Measurements from ENCODE around the gene SLC35B2. TPM values are rescaled to one million over a fixed set of nuclear protein-coding genes. Genes with fewer than 3 reads are reported as not detected.

The SLC35B2 gene
- total RNA-seq, 1 donor from 2014 or later: 19.4 TPM

DNA sequence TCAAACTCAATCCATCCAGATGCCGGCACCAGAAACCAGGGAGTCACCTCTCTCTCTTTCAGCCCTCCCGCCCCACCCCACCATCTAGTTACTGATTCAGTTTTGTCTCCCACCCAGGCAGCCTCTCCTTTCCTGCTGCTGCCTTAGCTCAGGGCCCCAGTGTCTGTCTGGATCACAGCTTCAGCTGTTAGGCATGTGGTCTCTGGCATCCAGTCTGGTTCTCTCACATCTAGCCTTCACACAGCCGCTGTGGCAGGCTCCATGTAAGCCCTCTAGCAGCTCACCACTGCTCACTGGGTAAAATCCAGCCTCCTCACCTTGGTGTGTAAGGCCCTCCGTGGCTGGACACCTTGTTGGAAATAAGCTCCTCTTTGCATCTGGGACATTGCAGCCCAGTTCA, 34.5 kb upstream of the SLC35B2 start:
- no peak for ATAC-seq (ENCODE audit: poor library complexity)
- intact Hi-C loops (cut with DNase I): no loop called here
- no peak for DNase-seq

DNA sequence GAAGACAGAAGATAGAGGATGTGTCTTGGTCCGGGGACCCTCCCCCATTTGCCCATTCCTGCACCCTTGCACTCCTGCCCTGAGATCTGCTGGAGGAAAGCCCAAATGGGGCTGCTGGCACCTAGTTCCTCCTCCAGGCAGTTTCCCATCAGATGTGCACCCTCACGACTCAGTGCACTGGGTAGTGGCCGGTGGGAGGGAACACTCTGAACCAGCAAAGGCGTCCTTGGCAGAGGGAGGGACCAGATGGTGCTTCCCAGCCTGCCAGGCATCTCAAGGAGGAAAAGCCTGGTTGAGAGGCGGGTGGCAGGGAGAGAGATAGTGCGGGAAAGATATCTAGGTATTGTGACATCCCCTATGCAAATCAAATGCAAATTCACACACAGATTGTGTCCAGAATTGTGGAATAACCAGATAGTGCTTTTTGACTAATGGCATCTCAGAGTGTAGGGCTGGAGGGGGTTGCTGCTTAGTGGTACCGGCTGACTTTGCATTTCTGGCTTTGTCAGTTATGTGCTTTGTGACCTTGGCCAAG, 32.5 kb upstream of the SLC35B2 start:
- ATAC-seq (ENCODE audit: poor library complexity): no peak
- intact Hi-C loops (cut with DNase I): no loop called here
- no peak for DNase-seq

GRCh38 chr6:44286747-44287146, 29.4 kb upstream of the SLC35B2 start:
- ATAC-seq (ENCODE audit: poor library complexity): no peak

DNA sequence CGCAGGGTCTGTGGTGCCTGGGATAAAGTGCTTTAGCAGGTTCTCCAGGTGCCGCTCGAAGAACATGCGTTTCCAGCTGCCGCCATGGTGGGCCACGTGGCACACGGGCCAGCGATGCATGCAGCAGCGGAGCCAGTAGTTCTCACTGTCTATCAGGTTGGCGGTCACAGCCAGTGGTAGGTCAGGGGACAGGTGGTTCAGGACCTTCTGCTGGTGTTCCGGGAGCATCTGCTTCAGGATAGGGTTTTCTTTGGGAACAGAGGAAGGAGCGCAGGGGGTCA, 28.9 kb upstream of the SLC35B2 start:
- intact Hi-C loops (cut with DNase I): no loop called here
- no peak for ATAC-seq (ENCODE audit: poor library complexity)
- no peak for DNase-seq

More at GRCh38 chr6:44286747-44287146, 29.4 kb upstream of the SLC35B2 start:
- DNase-seq: no peak
- intact Hi-C loops (cut with DNase I): no loop called here

DNA sequence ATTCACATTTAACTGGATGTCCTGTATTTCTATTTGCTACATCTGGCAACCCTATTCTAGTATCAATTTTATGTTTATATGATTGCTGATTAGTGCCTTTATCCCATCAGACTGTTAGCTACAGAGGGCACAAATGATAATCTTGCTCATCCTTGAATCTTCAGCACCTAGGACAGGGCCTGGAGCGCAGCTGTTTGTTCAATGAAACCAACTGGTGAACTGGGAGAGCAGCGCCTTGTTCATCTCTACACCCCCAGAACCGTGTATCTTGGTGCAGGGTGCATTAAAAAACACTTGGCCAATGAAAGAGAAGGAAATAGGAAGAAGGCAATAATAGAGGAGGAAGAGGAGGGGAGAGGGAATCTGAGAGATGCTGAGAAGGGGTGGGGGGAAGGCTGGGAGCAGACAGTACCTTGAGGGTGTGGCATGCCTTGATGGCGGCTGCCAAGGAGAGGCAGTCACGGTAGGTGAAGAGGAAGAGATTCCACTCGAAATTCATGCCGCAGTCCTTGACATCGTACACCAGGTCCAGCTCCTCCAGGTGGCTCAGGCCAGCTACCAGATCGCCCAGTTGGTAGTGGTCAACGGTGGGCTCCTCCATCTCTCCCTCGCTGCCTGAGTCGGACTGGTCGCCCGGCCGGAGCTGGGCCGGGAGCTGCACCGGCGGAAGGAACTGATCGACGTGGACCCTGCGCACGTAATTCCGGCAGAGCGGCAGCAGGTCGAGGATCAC, 28.4 kb upstream of the SLC35B2 start:
- intact Hi-C loops (cut with DNase I): no loop called here
- DNase-seq: no peak
- ATAC-seq (ENCODE audit: poor library complexity): no peak

- no peak for ATAC-seq (ENCODE audit: poor library complexity)
- intact Hi-C loops (cut with DNase I): no loop called here
- no peak for DNase-seq
Observed at GRCh38 chr6:44284867-44285266, 27.5 kb upstream of the SLC35B2 start.

DNA sequence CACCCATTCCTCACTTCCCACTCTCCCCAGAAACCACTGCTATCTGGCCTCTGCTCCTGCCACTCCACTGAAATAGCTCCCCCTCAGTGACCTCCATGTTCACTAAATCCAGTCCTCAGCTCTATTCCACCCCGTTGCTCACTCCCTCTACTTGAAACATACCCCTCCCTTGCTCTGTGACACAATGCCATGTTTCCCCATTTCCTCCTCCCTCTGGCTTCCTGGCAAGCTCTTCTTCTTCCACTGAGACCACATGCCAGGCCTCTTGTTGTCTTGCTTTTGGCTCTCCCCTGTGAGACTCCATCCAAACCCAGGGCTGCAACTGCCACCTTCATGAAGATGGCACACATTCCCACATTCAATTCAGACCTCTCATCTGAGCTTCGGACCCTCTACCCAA, 26.8 kb upstream of the SLC35B2 start:
- intact Hi-C loops (cut with DNase I): no loop called here
- DNase-seq (no peak), ATAC-seq (ENCODE audit: poor library complexity) (no peak)

DNA sequence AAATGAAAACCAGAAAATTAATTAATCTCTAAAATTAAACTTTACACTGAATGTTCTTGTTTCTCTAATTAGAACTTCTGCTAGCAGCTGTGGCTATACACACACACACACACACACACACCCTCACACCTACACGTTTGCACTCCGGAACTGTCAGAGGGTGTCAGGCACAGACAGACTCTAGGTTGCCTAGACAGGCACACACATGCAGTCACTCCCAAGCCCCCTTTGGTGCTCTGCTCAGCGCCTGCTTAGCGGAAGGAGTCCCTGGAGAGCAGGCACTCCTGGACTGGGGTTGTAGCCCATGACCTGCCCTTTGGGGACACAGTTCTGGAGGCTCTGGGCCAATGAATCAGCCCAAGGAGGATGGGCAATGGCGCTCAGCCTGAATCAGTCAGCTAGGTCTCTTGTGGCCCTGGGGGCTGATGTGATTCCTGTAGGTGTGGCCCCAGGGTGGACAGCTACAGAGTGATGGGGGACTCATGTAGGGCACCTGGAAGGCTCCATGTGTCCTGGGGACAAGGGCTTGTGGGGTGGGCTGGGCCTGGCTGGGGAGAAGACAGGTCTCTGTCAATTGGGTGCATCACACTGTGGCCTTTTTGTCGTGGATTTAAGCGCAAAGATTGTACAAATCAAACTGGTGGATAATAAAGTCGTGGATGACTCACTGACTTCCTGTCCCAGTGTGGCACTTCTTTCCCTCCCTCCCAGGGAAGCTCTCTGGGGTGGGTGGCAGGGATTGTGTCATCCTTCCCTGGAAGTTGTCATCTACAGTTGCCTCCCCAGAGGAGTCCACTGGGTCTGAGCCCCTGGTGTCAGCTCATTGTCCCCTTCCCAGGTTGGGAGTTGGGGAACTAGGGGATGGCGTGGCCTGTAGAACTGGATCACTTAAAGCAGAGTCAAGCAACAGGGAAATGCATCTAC, 21.7 kb upstream of the SLC35B2 start:
- intact Hi-C loops (cut with DNase I): no loop called here
- ATAC-seq (ENCODE audit: poor library complexity): no peak
- DNase-seq: no peak

- no peak for DNase-seq
- intact Hi-C loops (cut with DNase I): no loop called here
- no peak for ATAC-seq (ENCODE audit: poor library complexity)
Observed at GRCh38 chr6:44278315-44278714, 21.0 kb upstream of the SLC35B2 start.

DNA sequence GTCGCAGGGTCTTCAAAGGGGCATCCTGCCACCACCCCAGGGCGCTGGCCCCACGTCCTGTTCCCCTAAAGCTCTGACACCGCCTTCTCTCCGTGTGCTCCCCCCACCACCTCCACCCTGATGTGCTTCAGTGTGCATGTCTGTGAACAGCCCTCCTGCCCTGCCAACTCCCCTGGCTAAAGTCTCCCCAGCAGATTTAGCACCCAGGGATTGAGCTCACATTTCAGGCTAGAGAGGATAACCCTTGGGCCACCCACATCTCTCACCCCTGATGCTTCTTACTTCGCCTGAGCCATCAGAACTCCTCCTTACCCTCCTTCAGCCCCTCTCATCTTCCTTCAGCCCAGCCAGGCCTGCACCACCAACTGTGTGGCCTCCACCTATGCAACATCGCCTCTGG, 20.4 kb upstream of the SLC35B2 start:
- intact Hi-C loops (cut with DNase I): no loop called here
- ATAC-seq (ENCODE audit: poor library complexity): no peak
- DNase-seq: no peak

GRCh38 chr6:44276667-44277640, 19.6 kb upstream of the SLC35B2 start:
- no peak for DNase-seq
- intact Hi-C loops (cut with DNase I): no loop called here
- no peak for ATAC-seq (ENCODE audit: poor library complexity)

- ATAC-seq (ENCODE audit: poor library complexity): peak; percentile 71
- intact Hi-C loops (cut with DNase I): no loop called here
Observed at GRCh38 chr6:44275749-44276648, 18.7 kb upstream of the SLC35B2 start.

DNA sequence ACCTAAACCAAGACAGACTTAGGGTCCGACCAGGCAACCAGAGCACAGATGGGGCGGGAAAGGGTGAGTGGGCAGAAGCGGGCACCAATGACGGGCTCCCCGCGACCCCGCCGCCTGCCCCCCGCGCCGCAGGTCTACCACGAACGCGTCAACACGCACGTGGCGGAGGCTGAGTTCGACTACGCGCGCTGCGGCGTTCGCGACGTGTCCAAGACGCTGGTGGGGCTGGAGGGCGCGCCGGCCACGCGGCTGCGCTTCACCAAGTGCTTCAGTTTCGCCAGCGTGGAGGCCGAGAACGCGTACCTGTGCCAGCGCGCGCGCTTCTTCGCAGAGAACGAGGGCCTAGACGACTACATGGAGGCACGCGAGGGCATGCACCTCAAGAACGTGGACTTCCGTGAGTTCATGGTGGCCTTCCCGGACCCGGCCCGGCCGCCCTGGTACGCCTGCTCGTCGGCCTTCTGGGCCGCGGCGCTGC, 18.0 kb upstream of the SLC35B2 start:
- ATAC-seq (ENCODE audit: poor library complexity): no peak
- intact Hi-C loops (cut with DNase I): no loop called here
- DNase-seq: no peak

More at GRCh38 chr6:44275749-44276648, 18.7 kb upstream of the SLC35B2 start:
- no peak for DNase-seq

GRCh38 chr6:44273617-44274016, 16.3 kb upstream of the SLC35B2 start:
- DNase-seq (no peak), ATAC-seq (ENCODE audit: poor library complexity) (no peak)
- intact Hi-C loops (cut with DNase I): no loop called here

DNA sequence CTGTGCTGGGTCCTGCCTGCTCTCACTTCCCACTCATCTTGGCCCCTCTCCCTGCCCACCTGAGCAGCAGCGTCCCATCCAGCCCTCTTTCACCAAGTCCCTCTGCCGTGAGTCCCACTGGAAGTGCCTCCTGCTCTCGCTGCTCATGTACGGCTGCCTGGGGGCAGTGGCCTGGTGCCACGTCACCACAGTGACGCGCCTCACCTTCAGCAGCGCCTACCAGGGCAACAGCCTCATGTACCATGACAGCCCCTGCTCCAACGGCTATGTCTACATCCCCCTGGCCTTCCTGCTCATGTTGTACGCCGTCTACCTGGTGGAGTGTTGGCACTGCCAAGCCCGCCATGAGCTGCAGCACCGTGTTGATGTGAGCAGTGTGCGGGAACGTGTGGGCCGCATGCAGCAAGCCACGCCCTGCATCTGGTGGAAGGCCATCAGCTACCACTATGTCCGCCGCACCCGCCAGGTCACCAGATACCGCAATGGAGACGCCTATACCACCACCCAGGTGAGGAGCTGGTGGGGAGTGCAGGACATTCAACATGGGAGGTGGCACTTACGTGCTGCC, 15.8 kb upstream of the SLC35B2 start:
- no peak for ATAC-seq (ENCODE audit: poor library complexity)
- intact Hi-C loops (cut with DNase I): no loop called here
- DNase-seq: no peak

- DNase-seq (no peak), ATAC-seq (ENCODE audit: poor library complexity) (no peak)
- intact Hi-C loops (cut with DNase I): no loop called here
Observed at GRCh38 chr6:44272529-44272928, 15.2 kb upstream of the SLC35B2 start.

GRCh38 chr6:44271914-44272313, 14.6 kb upstream of the SLC35B2 start:
- intact Hi-C loops (cut with DNase I): no loop called here
- no peak for ATAC-seq (ENCODE audit: poor library complexity)
- no peak for DNase-seq

DNA sequence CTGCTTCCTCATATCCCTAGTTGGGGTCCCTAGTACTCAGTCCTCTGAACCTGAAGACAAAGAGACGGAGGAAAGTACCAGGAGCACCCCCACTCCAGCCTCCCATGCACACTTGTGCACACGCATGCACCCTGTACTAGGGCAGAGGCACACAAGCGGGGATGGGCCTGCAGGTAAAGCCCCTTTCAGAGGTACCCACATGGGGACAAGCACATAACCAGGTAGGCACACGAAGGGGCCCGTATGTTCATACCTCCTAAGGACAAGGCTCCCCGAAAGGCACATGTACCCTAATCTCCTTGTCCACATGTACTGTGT, 14.0 kb upstream of the SLC35B2 start:
- no peak for ATAC-seq (ENCODE audit: poor library complexity)
- intact Hi-C loops (cut with DNase I): no loop called here
- no peak for DNase-seq
